H9 (cell line): ENCODE measurements around the gene SH3RF3. TPM values are rescaled to one million over a fixed set of nuclear protein-coding genes. Genes with fewer than 3 reads are reported as not detected.

Source experiments
- DNase-seq: peaks from one replicate; pipeline ENCODE4 v3.0.0-alpha.2; 2017
- H2AFZ ChIP-seq: one replicate; pipeline ENCODE4 v1.6.1; 2013; ENCODE audit warnings: mild to moderate bottlenecking, low read length, control low read depth, moderate library complexity
- H2AK5ac ChIP-seq: 2 replicates; pipeline ENCODE4 v1.6.1; 2013; ENCODE audit warnings: low read length, control low read depth, mixed read lengths; ENCODE audit not compliant: insufficient read length
- H2BK120ac ChIP-seq: one replicate; pipeline ENCODE4 v1.6.1; 2013; ENCODE audit warnings: low read depth, mild to moderate bottlenecking, low read length, control low read depth, inconsistent platforms; ENCODE audit not compliant: poor library complexity, severe bottlenecking
- H2BK12ac ChIP-seq: 2 replicates; pipeline ENCODE4 v1.6.1; 2013; ENCODE audit warnings: low read length, control low read depth, mixed read lengths, low read depth; ENCODE audit not compliant: insufficient read length
- H2BK15ac ChIP-seq: 2 replicates; pipeline ENCODE4 v1.6.1; 2013; ENCODE audit warnings: low read depth, low read length, control low read depth
- H2BK20ac ChIP-seq: one replicate; pipeline ENCODE4 v1.6.1; 2013; ENCODE audit warnings: low read depth, mild to moderate bottlenecking, low read length, control low read depth, inconsistent platforms; ENCODE audit not compliant: poor library complexity, severe bottlenecking
- H2BK5ac ChIP-seq: 2 replicates; pipeline ENCODE4 v1.6.1; 2013; ENCODE audit warnings: low read length, control low read depth, mixed read lengths; ENCODE audit not compliant: insufficient read length
- H3K14ac ChIP-seq: 2 replicates; pipeline ENCODE4 v1.6.1; 2013; ENCODE audit warnings: low read length, control low read depth; ENCODE audit not compliant: insufficient read depth
- H3K18ac ChIP-seq: 2 replicates; pipeline ENCODE4 v1.6.1; 2013; ENCODE audit warnings: low read depth, mild to moderate bottlenecking, mixed read lengths, low read length, control low read depth; ENCODE audit not compliant: insufficient read length
- H3K23ac ChIP-seq: 2 replicates; pipeline ENCODE4 v1.6.1; 2013; ENCODE audit warnings: low read length, control low read depth, mixed read lengths, low read depth; ENCODE audit not compliant: insufficient read length
- H3K23me2 ChIP-seq: 2 replicates; pipeline ENCODE4 v1.6.1; 2013; ENCODE audit warnings: low read depth, mild to moderate bottlenecking, mixed read lengths, low read length, control low read depth; ENCODE audit not compliant: insufficient read length, poor library complexity, severe bottlenecking
- H3K27ac ChIP-seq: 2 replicates; pipeline ENCODE4 v1.5.1; 2013; ENCODE audit warnings: low read length, control low read depth, mixed read lengths, low read depth; ENCODE audit not compliant: insufficient read length
- H3K27me3 ChIP-seq: 2 replicates; pipeline ENCODE4 v1.6.1; 2013; ENCODE audit warnings: low read length, control low read depth, inconsistent platforms; ENCODE audit not compliant: insufficient read depth
- H3K4ac ChIP-seq: 2 replicates; pipeline ENCODE4 v1.6.1; 2013; ENCODE audit warnings: low read depth, mild to moderate bottlenecking, control low read depth, inconsistent platforms, low read length, moderate library complexity
- H3K4me1 ChIP-seq: 2 replicates; pipeline ENCODE4 v1.6.1; 2013; ENCODE audit warnings: low read length, control low read depth, inconsistent platforms; ENCODE audit not compliant: insufficient read depth
- H3K4me2 ChIP-seq: 2 replicates; pipeline ENCODE4 v1.6.1; 2013; ENCODE audit warnings: low read length, control low read depth, mixed read lengths; ENCODE audit not compliant: insufficient read length, insufficient read depth
- H3K56ac ChIP-seq: 2 replicates; pipeline ENCODE4 v1.6.1; 2013; ENCODE audit warnings: low read depth, mild to moderate bottlenecking, mixed read lengths, low read length, control low read depth; ENCODE audit not compliant: insufficient read length
- H3K79me1 ChIP-seq: 2 replicates; pipeline ENCODE4 v1.6.1; 2013; ENCODE audit warnings: low read depth, mild to moderate bottlenecking, moderate library complexity, low read length, control low read depth, inconsistent platforms; ENCODE audit not compliant: insufficient read depth, poor library complexity, severe bottlenecking
- H3K79me2 ChIP-seq: 2 replicates; pipeline ENCODE4 v1.6.1; 2013; ENCODE audit warnings: low read length, control low read depth, inconsistent platforms; ENCODE audit not compliant: insufficient read depth
- H3K9ac ChIP-seq: 2 replicates; pipeline ENCODE4 v1.6.1; 2013; ENCODE audit warnings: low read length, control low read depth, mixed read lengths; ENCODE audit not compliant: insufficient read length; ENCODE audit errors: extremely low read depth
- H3K9me3 ChIP-seq: one replicate; pipeline ENCODE4 v1.6.1; 2013; ENCODE audit warnings: low read depth, low read length, inconsistent platforms; ENCODE audit not compliant: control insufficient read depth
- H3T11ph ChIP-seq: one replicate; pipeline ENCODE4 v1.6.1; 2013; ENCODE audit warnings: mild to moderate bottlenecking, low read length, control low read depth, inconsistent platforms
- H4K20me1 ChIP-seq: one replicate; pipeline ENCODE4 v1.6.1; 2013; ENCODE audit not compliant: control insufficient read depth, insufficient read length, insufficient read depth
- H4K5ac ChIP-seq: 2 replicates; pipeline ENCODE4 v1.6.1; 2013; ENCODE audit warnings: low read depth, mild to moderate bottlenecking, mixed read lengths, low read length, control low read depth; ENCODE audit not compliant: insufficient read length
- H4K8ac ChIP-seq: replicated peaks from 2 replicates; pipeline ENCODE4 v1.6.1; 2013; ENCODE audit warnings: low read length, control low read depth, mixed read lengths, low read depth; ENCODE audit not compliant: insufficient read length
- H4K91ac ChIP-seq: 2 replicates; pipeline ENCODE4 v1.6.1; 2013; ENCODE audit warnings: low read depth, mild to moderate bottlenecking, moderate library complexity, mixed read lengths, low read length, control low read depth; ENCODE audit not compliant: insufficient read length
- H3K27ac Mint-ChIP-seq, 3 experiments: 2 replicates in 2 of 3; 3 replicates in 1 of 3; pipeline ENCODE4 v1.8.0; 2020 to 2021; ENCODE audit warnings: mixed read lengths in 3 of 3, mild to moderate bottlenecking in 1 of 3, moderate library complexity in 1 of 3
- H3K27me3 Mint-ChIP-seq: 2 replicates; pipeline ENCODE4 v1.8.0; 2021; ENCODE audit warnings: low read depth, mild to moderate bottlenecking, moderate library complexity, mixed read lengths
- H3K36me3 Mint-ChIP-seq, 3 experiments: 2 replicates in 2 of 3; 3 replicates in 1 of 3; pipeline ENCODE4 v1.8.0; 2020 to 2021; ENCODE audit warnings: low read depth in 3 of 3, mixed read lengths in 3 of 3; ENCODE audit not compliant: insufficient read depth in 1 of 3
- H3K4me1 Mint-ChIP-seq, 2 experiments: 2 replicates each; pipeline ENCODE4 v1.8.0; 2020; ENCODE audit warnings: mixed read lengths in 2 of 2
- H3K4me3 Mint-ChIP-seq, 2 experiments: 2 replicates in 1 of 2; 3 replicates in 1 of 2; pipeline ENCODE4 v1.8.0; 2020 to 2021; ENCODE audit warnings: mild to moderate bottlenecking in 2 of 2, mixed read lengths in 2 of 2, moderate library complexity in 1 of 2
- H3K9me3 Mint-ChIP-seq, 2 experiments: 2 replicates in 1 of 2; 3 replicates in 1 of 2; pipeline ENCODE4 v1.8.0; 2020; ENCODE audit warnings: mild to moderate bottlenecking in 2 of 2, mixed read lengths in 2 of 2, moderate library complexity in 1 of 2
- CTCF ChIP-seq: fragments of 200-600 bp; sonication (generic); conservative IDR thresholded peaks from 3 replicates; pipeline ENCODE4 v1.8.0; 2021; ENCODE audit warnings: antibody characterized with exemption, mild to moderate bottlenecking
- WGBS: extraction: QIAGEN DNeasy Blood & Tissue Kit; methylation state at CpG from one replicate; pipeline ENCODE4 v1.1.7; 2013; ENCODE audit warnings: missing lambda C conversion rate, low lambda C conversion rate, mixed read lengths; ENCODE audit not compliant: insufficient read length; ENCODE audit errors: extremely low coverage; 5-methylcytosine and 5-hydroxymethylcytosine counted together
- total RNA-seq: library from RNA; stranded (reverse); gene quantifications from 2 replicates; pipeline ENCODE4 v1.2.1, GENCODE V29; 2021

The SH3RF3 gene
- total RNA-seq, 1 experiment from 2014 or later = 0.46 TPM

GRCh38 chr2:109187711-109188495, 58.9 kb downstream of the SH3RF3 start:
- H3K9me3 Mint-ChIP-seq = no peaks in the 10 kb centered on the region
- no peak overlapping the region for H2BK5ac ChIP-seq
- no peak overlapping the region for H3K56ac ChIP-seq
- H2BK15ac ChIP-seq = no peak overlapping the region
- H4K5ac ChIP-seq = no peak overlapping the region
- H4K20me1 ChIP-seq = peaks cover 3% of the 10 kb centered on the region
- no peak overlapping the region for H3K27ac ChIP-seq
- H3K14ac ChIP-seq = no peak overlapping the region
- H3K4me2 ChIP-seq = no peak overlapping the region
- H3K79me1 ChIP-seq = no peaks in the 10 kb centered on the region
- no peak for TF ChIP-seq CTCF
- no peak overlapping the region for H3K18ac ChIP-seq
- H4K91ac ChIP-seq = no peak overlapping the region
- H3T11ph ChIP-seq = no peak overlapping the region
- H3K79me2 ChIP-seq = no peaks in the 10 kb centered on the region
- no peaks in the 10 kb centered on the region for H3K36me3 Mint-ChIP-seq
- no peak overlapping the region for H2BK12ac ChIP-seq
- no peak overlapping the region for H4K8ac ChIP-seq
- no peak overlapping the region for H3K27ac Mint-ChIP-seq
- no peak overlapping the region for H3K4ac ChIP-seq
- H3K9ac ChIP-seq = no peak overlapping the region
- no peak overlapping the region for H3K4me3 Mint-ChIP-seq
- H2BK20ac ChIP-seq = no peak overlapping the region
- H2AK5ac ChIP-seq = no peak overlapping the region
- H3K4me1 Mint-ChIP-seq = peaks cover 0 to 7% of the 10 kb centered on the region in 2 experiments; a peak in 1 of 4 replicates
- DNase-seq = no peak
- H3K27me3 Mint-ChIP-seq = no peaks in the 10 kb centered on the region; the same call in 1 of the 2 replicates
- H3K23ac ChIP-seq = no peak overlapping the region
- H2AFZ ChIP-seq = no peak overlapping the region
- no peaks in the 10 kb centered on the region for H3K4me1 ChIP-seq
- H3K9me3 ChIP-seq = no peaks in the 10 kb centered on the region
- no peaks in the 10 kb centered on the region for H3K27me3 ChIP-seq
- H2BK120ac ChIP-seq = no peak overlapping the region
- no CpG with 5 or more reads among the region's 19 CpGs for WGBS
- no peaks in the 10 kb centered on the region for H3K23me2 ChIP-seq
